SK-N-SH (cell line): ENCODE data around the gene PTPRD.

Experiments used
- NFIC ChIP-seq: IDR thresholded peaks from 2 replicates; pipeline ENCODE4 v1.4.0; 2012; ENCODE audit warnings: borderline replicate concordance
- TF ChIP-seq, protein P1 (sequence below): IDR thresholded peaks from 2 replicates; pipeline ENCODE4 v1.4.0; 2012; ENCODE audit warnings: low read depth, borderline replicate concordance
- TF ChIP-seq, protein P2 (sequence below): fragments of 200-600 bp; sonication (generic); IDR thresholded peaks from 2 replicates; pipeline ENCODE4 v1.6.1; 2017; ENCODE audit warnings: antibody characterized with exemption, mild to moderate bottlenecking, moderate library complexity

DNA sequence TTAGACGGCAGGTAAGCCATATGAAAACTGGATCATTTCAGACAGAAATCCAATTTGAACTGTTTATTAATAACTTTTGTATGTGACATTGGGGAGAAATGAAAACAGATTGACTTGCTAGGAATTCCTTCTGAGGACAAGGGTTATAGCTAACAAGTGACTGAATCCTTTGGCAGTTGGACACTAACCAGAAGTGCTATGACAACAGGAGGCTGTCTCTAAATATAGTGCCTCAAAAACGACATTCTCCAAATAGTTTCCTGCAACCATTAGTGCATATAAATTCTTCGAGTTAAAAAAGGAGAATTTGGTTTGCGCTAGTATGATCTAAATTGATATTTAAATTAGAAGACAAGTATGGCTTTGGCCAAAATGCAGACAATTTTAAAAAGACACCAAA, 338.6 kb downstream of the PTPRD start:
- TF ChIP-seq, protein P1, sequence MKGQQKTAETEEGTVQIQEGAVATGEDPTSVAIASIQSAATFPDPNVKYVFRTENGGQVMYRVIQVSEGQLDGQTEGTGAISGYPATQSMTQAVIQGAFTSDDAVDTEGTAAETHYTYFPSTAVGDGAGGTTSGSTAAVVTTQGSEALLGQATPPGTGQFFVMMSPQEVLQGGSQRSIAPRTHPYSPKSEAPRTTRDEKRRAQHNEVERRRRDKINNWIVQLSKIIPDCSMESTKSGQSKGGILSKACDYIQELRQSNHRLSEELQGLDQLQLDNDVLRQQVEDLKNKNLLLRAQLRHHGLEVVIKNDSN: no peak
- TF ChIP-seq, protein P2, sequence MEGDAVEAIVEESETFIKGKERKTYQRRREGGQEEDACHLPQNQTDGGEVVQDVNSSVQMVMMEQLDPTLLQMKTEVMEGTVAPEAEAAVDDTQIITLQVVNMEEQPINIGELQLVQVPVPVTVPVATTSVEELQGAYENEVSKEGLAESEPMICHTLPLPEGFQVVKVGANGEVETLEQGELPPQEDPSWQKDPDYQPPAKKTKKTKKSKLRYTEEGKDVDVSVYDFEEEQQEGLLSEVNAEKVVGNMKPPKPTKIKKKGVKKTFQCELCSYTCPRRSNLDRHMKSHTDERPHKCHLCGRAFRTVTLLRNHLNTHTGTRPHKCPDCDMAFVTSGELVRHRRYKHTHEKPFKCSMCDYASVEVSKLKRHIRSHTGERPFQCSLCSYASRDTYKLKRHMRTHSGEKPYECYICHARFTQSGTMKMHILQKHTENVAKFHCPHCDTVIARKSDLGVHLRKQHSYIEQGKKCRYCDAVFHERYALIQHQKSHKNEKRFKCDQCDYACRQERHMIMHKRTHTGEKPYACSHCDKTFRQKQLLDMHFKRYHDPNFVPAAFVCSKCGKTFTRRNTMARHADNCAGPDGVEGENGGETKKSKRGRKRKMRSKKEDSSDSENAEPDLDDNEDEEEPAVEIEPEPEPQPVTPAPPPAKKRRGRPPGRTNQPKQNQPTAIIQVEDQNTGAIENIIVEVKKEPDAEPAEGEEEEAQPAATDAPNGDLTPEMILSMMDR: no peak
- TF ChIP-seq NFIC: no peak
